OCI-LY3 (cell line): Measurements from ENCODE around the gene LRRC8D.

ENCODE experiments used
- EZH2phosphoT487 ChIP-seq: fragments of 200-600 bp; shearing (Covaris generic); IDR thresholded peaks from 2 replicates; pipeline ENCODE4 v1.6.1; 2018; ENCODE audit warnings: antibody characterized with exemption, mixed run types, low read depth
- TF ChIP-seq, protein P1 (sequence below): fragments of 200-600, 300-600 bp; sonication (generic); IDR thresholded peaks from 2 replicates; pipeline ENCODE4 v1.5.1; 2014; ENCODE audit warnings: antibody characterized with exemption, low read length, low read depth

DNA sequence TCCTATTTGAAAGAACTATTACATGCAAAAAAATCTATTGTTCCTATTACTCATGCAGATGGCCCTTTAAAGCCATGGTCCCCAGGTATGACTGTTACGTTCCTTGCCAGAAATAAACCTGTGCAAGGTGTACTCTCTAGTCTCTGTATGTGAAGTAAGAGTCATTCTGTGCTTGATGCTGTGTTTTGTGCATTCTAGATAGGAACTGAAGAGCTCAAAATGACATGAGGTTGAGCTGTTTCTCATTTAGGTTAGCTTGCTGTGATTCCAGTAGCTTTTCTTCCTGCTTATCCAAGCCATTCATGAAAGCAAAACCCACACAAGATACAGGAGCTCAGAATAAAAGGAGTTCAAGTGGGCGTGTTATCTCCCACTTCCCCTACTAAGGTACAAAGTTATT, 109.7 kb downstream of the LRRC8D start:
- TF ChIP-seq, protein P1, sequence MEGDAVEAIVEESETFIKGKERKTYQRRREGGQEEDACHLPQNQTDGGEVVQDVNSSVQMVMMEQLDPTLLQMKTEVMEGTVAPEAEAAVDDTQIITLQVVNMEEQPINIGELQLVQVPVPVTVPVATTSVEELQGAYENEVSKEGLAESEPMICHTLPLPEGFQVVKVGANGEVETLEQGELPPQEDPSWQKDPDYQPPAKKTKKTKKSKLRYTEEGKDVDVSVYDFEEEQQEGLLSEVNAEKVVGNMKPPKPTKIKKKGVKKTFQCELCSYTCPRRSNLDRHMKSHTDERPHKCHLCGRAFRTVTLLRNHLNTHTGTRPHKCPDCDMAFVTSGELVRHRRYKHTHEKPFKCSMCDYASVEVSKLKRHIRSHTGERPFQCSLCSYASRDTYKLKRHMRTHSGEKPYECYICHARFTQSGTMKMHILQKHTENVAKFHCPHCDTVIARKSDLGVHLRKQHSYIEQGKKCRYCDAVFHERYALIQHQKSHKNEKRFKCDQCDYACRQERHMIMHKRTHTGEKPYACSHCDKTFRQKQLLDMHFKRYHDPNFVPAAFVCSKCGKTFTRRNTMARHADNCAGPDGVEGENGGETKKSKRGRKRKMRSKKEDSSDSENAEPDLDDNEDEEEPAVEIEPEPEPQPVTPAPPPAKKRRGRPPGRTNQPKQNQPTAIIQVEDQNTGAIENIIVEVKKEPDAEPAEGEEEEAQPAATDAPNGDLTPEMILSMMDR: no peak
- TF ChIP-seq EZH2phosphoT487: no peak
